Activated CD4-positive, CD25-positive, alpha-beta regulatory T cell treated with anti-CD3 and anti-CD28 coated beads, Interleukin-2, amount 50 U/mL, for 16 hours (primary cell): Measurements from ENCODE around the gene CXADR.

Source experiments
- DNase-seq: peaks from one replicate; pipeline ENCODE4 v3.0.0-alpha.2; 2020; ENCODE audit warnings: low read depth, low spot score

The CXADR gene

GRCh38 chr21:17539743-17540341, 27.0 kb downstream of the CXADR start:
- no peak for DNase-seq

DNA sequence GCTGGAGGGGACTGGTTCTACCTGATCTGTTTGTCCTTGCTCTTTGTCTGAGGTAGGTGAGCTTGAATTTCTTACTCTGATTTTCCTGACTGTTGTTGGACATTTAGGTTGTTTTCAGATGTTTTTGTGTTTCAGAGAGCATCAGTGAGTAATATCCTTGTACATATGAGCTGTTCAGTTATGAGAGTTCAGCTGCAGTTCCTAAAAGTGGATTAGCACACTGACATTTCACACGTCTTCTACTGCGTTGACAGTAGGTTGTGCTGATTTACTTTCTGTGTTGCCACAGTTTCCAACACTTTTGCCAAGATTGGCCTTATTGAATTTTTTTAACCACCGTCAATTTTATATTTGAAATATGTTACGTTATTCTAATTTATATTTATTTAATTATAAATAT, 27.7 kb downstream of the CXADR start:
- DNase-seq = no peak

DNA sequence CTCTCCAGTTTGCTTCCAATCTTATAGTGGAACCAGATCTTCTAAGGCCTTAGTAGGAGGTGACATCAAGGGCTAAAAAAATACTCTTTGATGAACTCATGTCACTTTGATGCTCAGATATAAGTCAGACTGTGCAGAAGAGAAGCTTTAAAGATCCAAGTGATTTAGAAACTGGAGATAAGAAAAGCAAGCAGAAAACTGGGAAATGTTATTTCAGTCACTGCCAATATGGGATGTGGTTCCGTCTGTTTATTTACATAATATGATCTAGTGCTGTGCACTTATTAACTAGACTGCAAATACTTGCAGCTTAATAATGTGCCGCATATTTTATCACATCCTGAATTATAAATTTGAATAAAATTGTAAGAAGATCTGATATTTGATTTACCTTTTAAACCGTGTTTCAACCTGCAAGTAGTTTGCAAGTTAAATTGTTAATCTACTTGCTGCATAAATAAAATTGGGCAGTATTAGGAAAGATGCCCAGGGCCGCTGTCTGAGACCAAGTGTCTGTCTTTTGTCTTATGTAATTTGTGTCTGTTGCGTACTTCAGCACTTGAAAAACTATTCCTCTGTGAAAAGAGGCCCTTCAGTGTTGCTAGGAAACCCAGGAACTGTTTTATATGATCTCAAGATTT, 29.6 kb downstream of the CXADR start:
- DNase-seq = no peak

DNA sequence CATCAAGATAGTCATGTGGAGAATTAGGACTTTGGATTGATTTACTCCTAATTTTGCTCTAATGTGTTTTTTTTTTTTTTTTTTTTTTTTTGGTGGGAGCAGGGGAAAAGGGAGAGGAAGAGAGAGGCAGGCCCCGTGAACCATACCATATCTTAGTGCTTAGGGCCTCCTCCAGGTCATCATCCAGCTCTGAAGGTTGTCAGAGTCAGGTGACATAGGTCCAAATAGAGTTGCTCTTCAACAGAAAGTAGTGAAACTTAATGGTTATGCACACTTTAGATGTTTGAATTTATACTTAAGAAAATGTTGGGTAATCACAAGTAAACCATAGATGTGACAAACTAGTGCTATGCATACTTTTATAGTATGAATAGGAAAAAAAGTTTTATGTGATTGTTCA, 32.2 kb downstream of the CXADR start:
- DNase-seq = no peak

DNA sequence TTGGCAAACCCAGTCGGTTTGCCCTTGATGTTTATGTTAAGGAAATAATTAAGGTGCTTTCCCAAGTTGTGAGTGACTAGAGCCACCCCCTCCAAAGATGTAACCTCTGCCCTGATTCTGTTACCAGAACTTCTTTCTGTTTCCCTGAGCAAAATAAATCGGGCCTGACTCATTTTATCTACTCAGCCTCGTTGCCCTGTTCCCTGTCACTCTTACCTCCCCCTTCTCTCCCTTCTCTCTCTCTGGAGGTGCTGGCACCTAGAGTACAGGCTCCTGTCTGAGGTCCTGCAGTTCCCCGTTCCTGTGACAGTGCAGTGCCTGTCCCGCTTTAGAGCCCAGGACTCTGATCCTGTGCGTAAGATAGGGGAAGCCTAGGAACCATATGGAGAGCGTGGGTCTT, 35.4 kb downstream of the CXADR start:
- no peak for DNase-seq

GRCh38 chr21:17550671-17551308, 37.9 kb downstream of the CXADR start:
- no peak for DNase-seq

DNA sequence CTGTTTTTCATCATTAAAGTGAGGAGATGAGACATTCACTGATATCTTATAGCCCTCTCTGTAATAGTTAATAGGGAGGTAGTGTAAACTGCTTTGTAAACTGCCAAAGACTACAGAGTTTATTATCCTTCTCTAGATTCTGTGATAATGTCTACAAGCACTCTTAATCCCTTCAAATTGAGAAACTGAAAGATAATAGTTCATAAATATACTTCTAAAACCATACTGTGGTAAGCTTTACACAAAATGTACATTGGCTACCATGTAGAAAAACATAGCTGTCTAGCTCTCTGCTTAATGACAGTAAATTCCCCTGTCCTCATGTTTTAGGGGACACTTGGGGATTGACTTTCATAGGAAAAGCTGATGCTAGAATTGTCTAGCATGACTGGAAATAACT, 39.6 kb downstream of the CXADR start:
- DNase-seq = no peak

DNA sequence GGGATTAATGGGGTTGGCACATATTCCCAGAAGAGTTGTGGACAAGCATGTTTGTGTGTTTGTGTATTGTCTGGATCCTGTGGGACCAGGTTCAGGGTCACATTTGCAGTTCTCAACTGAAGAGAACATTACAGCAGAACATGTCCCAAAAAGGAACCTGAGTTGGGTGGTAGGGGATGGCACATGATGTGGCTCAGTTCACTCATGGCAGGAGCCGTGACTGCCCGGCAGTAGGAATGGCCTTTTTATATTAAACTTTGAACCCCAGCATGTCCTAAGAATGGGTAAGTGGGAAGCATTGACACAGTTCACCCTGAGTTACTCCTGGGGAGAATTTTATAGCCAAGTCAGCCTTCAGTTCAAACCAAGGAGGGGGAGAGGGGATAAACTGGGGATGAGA, 41.3 kb downstream of the CXADR start:
- no peak for DNase-seq

DNA sequence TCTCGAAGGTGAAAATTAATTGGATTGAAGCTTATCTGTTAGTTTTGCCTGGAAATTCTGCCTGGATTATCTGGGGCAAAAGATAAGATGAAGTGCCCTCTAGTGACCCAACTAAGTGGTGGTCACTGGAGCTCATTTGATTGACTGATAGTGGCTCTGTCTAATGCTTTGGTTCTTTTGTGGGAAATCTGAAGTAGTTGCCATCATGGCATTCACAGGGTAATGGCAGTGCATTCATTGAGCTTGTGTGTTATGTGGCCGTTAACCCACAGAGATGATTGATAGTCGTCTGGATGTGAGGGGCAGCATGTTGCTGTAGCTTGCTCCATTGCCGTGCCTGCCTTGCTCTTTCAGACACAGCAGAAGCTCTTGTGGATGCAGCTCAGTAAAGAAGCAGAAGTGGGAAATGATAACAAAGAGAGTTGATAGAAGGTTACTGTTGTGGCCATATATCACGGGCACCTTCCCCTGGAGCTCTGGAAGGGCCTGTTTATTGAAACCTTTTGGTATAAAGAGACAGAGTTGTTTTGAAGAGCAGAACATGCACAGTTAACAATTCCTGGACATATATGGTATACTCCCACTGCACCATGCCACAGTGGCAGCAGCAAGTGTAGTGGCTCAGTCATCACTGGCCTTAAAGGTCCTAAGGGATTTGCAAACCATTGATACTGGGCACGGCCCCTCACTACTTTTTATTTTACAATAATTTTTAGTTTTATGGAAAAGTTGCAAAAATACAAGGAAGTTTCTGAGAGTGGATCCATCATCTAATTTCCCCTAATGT, 42.0 kb downstream of the CXADR start:
- DNase-seq = no peak

GRCh38 chr21:17560377-17561025, 47.7 kb downstream of the CXADR start:
- no peak for DNase-seq

- no peak for DNase-seq
Observed at GRCh38 chr21:17570786-17571185, 57.9 kb downstream of the CXADR start.

DNA sequence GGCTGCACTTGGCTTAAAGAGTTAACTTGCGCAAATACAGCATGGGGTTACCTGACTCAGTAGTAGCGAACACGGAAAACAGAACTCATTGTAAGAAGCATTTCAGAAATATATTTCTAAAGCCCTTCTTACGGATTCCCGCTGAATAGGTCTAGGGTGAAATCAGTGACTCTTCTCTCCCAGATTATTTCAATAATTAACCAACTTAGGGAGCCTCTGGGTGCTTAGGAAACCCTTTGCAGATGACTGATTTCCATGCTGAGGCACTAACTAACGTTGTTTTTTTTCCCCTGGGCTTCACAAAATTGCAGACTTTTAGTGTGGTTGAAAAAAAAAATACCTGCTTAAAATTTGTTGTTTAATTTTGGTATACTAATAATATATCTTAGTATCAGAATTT, 59.6 kb downstream of the CXADR start:
- no peak for DNase-seq

GRCh38 chr21:17575076-17575475, 62.2 kb downstream of the CXADR start:
- DNase-seq = no peak

GRCh38 chr21:17576080-17576835, 63.4 kb downstream of the CXADR start:
- no peak for DNase-seq

GRCh38 chr21:17577701-17578100, 64.9 kb downstream of the CXADR start:
- no peak for DNase-seq

GRCh38 chr21:17578162-17578561, 65.3 kb downstream of the CXADR start:
- DNase-seq = no peak

DNA sequence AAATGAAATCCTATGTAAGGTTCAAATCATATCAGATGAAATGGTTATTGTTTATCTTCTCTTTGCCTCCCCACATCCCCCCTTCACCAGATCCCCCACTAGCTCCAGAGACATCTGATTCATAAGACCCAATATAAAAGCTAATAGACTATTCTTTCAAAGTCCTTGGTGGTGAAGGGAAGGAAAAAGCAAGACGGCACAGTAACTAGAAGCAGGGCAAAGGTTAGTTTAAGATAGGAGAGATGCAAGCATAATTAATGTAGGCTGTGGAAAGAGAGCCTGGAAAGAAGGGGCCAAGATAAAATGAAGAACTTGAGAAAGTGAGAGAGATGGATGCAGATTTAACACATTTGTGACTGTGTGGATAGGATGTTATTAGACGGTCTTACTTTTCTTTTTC, 66.0 kb downstream of the CXADR start:
- DNase-seq = no peak

- no peak for DNase-seq
Observed at GRCh38 chr21:17580319-17580718, 67.5 kb downstream of the CXADR start.

- no peak for DNase-seq
Observed at GRCh38 chr21:17583898-17584297, 71.1 kb downstream of the CXADR start.

GRCh38 chr21:17585875-17586450, 73.1 kb downstream of the CXADR start:
- no peak for DNase-seq

- no peak for DNase-seq
Observed at GRCh38 chr21:17590430-17590829, 77.6 kb downstream of the CXADR start.
